WERI-Rb-1 (cell line): Measurements from ENCODE around the gene MAGI1.

Experiments used
- DNase-seq: peaks from one replicate; pipeline ENCODE4 v3.0.0-alpha.2; 2020
- H3K27ac ChIP-seq: fragments of 250-450 bp; sonication (Bioruptor Pico); 2 replicates; pipeline ENCODE4 v1.5.1; 2020; ENCODE audit warnings: mild to moderate bottlenecking, moderate library complexity
- H3K27me3 ChIP-seq: fragments of 250-450 bp; sonication (Bioruptor Pico); 2 replicates; pipeline ENCODE4 v1.5.1; 2021; ENCODE audit warnings: mild to moderate bottlenecking, low read depth, moderate library complexity; ENCODE audit not compliant: insufficient read depth, severe bottlenecking
- H3K36me3 ChIP-seq: fragments of 250-450 bp; sonication (Bioruptor Pico); 2 replicates; pipeline ENCODE4 v1.5.1; 2020; ENCODE audit warnings: mild to moderate bottlenecking, moderate library complexity
- H3K4me3 ChIP-seq: 2 replicates; pipeline ENCODE4 v1.5.1; 2011; ENCODE audit warnings: low read depth, mild to moderate bottlenecking, control low read depth, low read length
- H3K9me3 ChIP-seq: fragments of 250-450 bp; sonication (Bioruptor Pico); 2 replicates; pipeline ENCODE4 v1.5.1; 2021; ENCODE audit warnings: mild to moderate bottlenecking, moderate library complexity; ENCODE audit not compliant: severe bottlenecking
- TF ChIP-seq, protein P1 (sequence below): IDR thresholded peaks from 2 replicates; pipeline ENCODE4 v1.5.1; 2011; ENCODE audit warnings: low read depth, mild to moderate bottlenecking, control low read depth, inconsistent platforms, low read length

Gene MAGI1

GRCh38 chr3:65961733-65962132, 77.0 kb downstream of the MAGI1 start:
- DNase-seq = no peak
- no peak overlapping the region for H3K27ac ChIP-seq

GRCh38 chr3:65961128-65961527, 77.6 kb downstream of the MAGI1 start:
- H3K36me3 ChIP-seq = no peaks in the 10 kb centered on the region
- TF ChIP-seq, protein P1, sequence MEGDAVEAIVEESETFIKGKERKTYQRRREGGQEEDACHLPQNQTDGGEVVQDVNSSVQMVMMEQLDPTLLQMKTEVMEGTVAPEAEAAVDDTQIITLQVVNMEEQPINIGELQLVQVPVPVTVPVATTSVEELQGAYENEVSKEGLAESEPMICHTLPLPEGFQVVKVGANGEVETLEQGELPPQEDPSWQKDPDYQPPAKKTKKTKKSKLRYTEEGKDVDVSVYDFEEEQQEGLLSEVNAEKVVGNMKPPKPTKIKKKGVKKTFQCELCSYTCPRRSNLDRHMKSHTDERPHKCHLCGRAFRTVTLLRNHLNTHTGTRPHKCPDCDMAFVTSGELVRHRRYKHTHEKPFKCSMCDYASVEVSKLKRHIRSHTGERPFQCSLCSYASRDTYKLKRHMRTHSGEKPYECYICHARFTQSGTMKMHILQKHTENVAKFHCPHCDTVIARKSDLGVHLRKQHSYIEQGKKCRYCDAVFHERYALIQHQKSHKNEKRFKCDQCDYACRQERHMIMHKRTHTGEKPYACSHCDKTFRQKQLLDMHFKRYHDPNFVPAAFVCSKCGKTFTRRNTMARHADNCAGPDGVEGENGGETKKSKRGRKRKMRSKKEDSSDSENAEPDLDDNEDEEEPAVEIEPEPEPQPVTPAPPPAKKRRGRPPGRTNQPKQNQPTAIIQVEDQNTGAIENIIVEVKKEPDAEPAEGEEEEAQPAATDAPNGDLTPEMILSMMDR = no peak
- no peaks in the 10 kb centered on the region for H3K9me3 ChIP-seq
- no peak overlapping the region for H3K4me3 ChIP-seq
- DNase-seq = no peak
- no peaks in the 10 kb centered on the region for H3K27me3 ChIP-seq
- no peak overlapping the region for H3K27ac ChIP-seq

More at GRCh38 chr3:65961733-65962132, 77.0 kb downstream of the MAGI1 start:
- TF ChIP-seq, protein P1 = no peak
- Histone ChIP-seq H3K9me3 (no peaks in the 10 kb centered on the region), H3K36me3 (no peaks in the 10 kb centered on the region), H3K27me3 (no peaks in the 10 kb centered on the region), H3K4me3 (no peak overlapping the region)

- TF ChIP-seq, protein P1 = no peak
- Histone ChIP-seq H3K27ac (no peak overlapping the region), H3K27me3 (no peaks in the 10 kb centered on the region), H3K4me3 (no peak overlapping the region), H3K9me3 (no peaks in the 10 kb centered on the region), H3K36me3 (no peaks in the 10 kb centered on the region)
- DNase-seq = no peak
Measured at GRCh38 chr3:65960087-65960486, 78.6 kb downstream of the MAGI1 start.

DNA sequence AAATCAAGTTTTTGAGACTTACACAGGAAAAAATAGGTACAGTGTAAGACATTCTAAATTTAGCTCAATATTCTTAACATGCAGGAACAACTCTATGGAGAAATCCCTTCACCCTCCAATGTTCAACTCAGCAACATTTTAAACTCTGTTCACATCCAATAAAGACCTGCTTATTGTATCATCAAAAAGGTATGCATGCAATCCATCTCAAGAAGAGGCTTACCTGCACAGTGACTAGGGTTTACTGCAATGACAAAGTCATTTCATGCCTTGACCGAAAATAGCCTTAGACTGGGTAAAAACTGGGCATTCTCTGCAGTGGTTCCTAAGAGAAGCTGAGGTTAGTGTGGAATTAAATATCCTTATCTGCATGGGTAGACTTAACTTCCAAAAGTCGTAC, 80.5 kb downstream of the MAGI1 start:
- no peak for DNase-seq
- Histone ChIP-seq H3K4me3 (no peak overlapping the region), H3K27me3 (no peaks in the 10 kb centered on the region), H3K9me3 (no peaks in the 10 kb centered on the region), H3K36me3 (no peaks in the 10 kb centered on the region), H3K27ac (no peak overlapping the region)
- TF ChIP-seq, protein P1 = no peak

- H3K27me3 ChIP-seq = no peaks in the 10 kb centered on the region
- no peak overlapping the region for H3K27ac ChIP-seq
- DNase-seq = no peak
- no peaks in the 10 kb centered on the region for H3K36me3 ChIP-seq
- no peaks in the 10 kb centered on the region for H3K9me3 ChIP-seq
- no peak overlapping the region for H3K4me3 ChIP-seq
- TF ChIP-seq, protein P1 = no peak
Measured at GRCh38 chr3:65955792-65956477, 82.8 kb downstream of the MAGI1 start.
